HG02943 (cell line): ENCODE data around the gene H2AZ1.
"Not testable (repeated sequence)": the region's sequence is repeated elsewhere in the genome, so short reads cannot be mapped to it uniquely, and the experiment has no call there.

Source experiments
- ATAC-seq: cut with Tn5 transposase; IDR thresholded peaks from one replicate; pipeline ENCODE4 v1.9.1; 2021; ENCODE audit warnings: mild to moderate bottlenecking, low read depth, moderate library complexity; ENCODE audit not compliant: unreplicated experiment

H2AZ1 gene

DNA sequence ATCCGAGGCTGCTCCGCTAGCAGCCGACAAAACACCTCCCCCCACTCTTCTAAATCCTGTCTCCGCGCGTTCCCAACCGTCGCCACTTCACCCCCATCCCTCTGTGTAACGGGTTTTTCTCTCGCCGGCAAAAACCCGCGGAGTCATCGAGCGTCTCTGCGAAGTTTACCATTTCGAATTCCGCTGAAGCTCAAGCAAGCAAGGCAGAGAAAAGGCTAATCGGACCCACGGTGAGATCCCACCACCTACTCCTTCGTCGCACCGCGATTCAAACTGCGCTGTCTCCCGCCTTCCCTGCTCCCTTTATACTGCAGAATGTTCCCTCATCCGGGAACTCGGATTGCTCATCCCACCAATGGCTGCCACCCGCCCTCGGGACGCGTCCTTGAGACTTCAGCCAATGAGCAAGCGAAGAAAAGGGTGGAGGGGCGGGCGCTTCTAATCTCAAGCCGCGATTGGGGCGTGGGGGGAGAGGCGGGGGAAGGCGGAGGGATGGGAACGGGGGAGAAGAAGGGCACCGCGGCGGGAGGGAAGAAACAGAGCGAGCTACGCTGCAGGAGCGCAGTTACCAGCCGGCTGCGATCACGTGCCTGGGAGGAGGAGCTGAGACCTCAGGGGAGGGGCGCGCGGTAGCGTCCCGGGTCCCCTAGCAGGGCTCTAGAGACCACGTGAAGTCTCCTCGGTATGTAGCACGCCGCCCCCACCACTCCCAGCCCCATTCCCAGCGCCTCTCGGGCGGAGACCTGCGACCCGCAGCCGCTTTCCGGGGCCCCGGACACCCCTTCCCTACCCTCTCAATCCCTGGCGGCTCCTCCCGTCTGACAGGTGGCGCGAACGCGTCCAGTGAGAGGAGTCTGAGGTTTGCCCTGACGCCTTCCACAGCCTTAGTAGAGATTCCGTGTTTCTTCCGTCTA lies at the start of gene H2AZ1:
TSS of gene H2AZ1 (minus strand) at position 277 of the 914 bp plus-strand sequence. CDS start at position 172, 105 bp downstream.
- ATAC-seq = peak; percentile 62

DNA sequence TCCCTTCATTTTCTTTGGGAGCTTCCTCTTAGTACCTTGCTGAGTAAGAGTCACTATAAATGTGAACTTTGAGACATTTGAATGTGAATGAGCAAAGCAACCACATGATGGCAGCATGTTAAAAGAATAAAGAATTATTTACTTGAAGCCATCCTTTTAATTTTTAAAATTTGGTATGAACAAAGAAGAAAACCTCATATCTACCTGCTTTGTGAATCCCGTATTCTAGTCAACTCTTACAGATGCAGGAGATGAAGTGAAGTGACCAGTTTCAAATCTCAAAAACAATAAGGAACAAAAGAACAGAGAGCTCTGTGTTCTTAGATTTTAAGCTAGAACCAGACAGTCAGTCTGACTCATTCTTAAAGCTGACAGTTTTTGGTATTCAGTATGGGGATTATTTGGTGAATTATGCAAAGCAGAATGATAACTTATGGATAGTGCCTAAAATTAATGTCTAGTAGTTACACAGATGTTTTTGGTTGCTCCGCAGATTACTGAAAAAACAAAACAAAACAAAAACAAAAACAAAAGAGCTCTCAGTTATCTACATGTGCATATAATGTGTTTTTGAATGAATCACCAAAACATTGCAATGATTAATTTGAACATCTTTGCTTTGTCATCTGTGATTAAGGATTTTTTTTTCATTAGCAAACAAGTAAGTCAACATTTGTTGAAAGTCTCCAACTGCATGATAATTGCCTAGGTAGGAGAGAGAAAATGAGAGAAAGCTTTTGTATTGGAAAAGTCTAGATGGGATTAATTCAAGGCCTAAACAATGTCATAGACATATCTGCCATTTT lies 48.2 kb upstream of the H2AZ1 start:
- no peak for ATAC-seq

DNA sequence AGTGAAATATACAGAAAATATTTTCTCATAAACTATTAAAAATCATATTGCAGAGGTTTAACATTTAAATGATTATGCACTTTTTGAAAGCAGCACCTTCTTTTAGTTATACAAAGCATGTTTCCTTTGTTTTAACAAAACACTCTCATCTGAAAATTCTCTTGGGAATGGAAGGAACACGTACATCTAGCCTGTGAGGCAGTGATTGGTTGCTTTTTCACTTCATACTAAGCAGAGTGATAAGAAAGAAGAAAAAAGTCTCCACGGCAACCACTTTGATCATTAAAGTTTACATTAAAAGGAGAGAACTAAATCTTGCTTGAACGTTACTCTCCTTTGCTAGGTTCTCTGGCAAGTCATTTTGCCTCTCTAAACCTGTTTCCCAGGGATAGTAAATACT lies 41.7 kb upstream of the H2AZ1 start:
- ATAC-seq = no peak

DNA sequence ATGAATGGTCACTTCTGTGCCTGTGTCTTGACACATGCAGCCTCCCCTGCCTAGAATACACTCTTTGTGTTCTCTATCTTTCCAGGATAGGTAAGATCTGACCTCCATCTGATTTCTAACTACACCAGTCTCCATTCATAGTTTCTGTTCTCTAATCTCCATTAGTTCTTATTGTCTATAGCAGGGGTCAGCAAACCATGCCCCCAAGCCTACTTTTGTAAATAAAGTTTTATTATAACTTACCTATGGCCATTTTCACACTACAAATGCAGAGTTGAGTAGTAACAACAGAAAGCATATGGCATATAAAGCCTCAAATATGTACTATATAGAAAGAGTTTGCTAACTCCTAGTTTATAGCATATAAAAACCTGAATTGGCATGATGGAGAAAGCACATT lies 37.6 kb upstream of the H2AZ1 start:
- ATAC-seq = no peak

DNA sequence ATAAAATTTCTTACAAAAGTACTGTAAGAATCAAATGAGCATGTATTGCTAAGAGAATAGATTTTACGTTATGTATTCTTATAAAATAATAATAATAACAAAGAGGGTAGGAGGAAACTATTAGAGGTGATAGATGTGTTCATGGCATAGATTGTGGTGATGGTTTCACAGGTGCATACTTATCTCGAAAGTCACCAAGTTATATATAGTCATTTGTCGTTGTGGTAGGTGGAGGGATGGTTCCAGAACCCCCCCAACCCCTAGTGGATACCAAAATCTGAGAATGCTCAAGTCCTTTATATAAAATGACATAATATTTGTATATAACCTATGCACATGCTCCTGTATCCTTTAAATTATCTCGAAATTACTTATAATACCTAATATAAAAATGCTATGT lies 36.7 kb upstream of the H2AZ1 start:
- no peak for ATAC-seq

DNA sequence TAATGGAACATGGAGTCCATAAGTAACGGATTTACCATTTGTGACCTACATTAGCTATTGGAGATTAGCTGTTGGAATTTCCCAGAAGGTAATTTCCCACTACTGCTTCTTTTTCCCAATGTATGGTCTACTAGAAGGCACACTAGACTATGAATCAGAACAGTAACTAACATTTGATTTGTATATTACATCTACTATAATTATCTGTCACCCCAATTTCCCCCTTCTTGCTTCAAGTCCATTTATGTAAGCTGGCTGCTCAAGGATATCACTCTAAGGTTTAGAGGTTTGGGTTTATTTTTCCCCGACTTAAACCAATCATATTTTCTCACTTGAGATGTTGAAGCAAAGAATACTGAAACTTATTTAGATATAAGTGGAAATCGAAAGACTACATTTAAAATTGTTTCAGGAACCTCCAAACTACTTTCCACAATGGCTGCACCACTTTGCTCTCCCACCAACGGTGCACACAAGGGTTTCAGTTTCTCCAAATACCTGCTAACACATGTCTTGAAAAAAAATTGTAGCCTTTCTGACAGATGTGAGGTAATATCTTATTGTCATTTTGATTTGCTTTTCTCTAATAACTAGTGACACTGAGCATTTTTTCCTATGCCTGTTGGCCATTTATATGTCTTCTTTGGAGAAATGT lies 33.3 kb upstream of the H2AZ1 start:
- no peak for ATAC-seq

DNA sequence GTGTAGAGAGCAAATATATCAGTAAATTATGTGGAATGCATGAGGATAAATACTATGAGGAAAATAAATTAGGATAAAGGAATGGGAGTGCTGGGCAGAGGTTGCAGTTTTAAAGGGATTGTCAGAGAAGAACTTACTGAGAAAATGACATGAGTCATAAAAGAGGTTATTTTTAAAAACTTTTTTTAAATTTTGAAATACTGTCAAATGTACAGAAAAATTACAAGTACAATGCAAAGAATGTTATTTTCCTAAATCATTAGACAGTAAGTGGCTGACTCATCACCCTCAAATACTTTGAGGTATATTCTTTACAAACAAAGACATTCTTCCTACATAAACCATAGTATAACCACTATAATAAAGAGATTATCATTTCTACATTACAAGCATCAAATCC lies 29.8 kb upstream of the H2AZ1 start:
- no peak for ATAC-seq

DNA sequence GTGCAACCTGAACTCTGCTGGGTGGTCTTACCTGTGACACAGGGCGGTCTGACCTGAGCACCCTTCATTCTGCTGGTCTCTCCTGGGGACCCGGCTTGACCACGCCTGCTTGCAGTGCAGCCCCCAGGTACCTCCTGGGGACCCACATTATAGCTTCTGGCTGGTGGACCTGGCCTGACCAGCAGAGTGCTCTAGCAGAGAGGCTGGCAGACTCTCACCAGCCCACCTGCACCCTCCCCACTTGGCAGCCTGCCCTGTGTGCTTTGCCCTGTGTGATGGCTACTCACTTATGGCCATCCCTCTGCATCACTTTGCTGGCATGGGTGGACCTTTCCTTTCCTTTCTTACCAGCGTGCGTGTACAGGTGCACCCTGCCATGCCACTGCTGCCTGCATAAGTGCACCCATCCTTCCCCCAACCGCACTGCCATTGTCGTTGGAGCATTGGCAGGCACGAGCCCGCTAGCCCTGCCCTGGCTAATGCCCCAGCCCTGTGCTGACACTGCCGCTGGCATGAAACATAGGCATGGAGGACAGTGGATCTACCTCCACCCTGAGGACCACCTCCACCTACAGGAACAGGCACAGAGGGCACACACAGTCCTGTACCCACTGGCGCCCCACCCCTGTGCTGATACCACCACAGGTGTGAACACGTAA lies 21.5 kb upstream of the H2AZ1 start:
- ATAC-seq = no peak

DNA sequence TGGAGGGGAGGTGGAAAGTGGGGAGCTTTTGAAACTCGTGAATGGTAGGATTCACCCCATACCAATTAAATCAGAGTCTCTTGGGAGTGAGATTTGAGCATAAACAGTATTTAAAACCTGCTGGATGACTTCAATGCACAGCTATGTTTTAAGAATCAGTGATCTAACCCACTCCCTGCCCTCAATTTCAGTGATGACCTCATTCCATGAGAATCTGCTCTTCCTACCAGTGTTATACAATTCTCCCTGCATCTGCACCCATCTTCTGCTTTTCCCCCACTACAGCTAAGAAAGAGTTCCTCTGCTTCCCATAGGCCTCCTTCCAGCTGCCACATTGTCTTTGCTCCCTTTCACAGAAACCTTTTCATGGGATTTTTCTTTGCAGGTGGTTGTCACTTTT lies 18.3 kb upstream of the H2AZ1 start:
- no peak for ATAC-seq

DNA sequence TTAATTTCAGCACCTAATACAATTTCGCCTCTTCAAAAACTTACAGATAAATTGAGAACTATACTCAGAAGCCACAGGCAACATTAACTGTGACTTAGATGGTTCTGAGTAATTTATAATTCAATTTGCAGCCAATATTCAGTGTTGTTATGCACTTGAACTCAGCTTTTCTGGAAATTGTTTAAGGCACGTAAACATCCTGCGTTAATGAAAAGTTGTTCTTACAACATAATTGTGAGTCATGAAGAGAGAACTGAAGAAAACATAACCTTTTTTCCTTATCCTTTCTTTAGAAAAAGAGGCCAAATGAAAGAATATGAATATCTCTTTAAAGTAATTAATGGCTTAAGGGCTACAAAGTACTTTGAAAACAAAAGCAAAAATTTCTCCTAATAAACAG lies 16.6 kb upstream of the H2AZ1 start:
- ATAC-seq = no peak

DNA sequence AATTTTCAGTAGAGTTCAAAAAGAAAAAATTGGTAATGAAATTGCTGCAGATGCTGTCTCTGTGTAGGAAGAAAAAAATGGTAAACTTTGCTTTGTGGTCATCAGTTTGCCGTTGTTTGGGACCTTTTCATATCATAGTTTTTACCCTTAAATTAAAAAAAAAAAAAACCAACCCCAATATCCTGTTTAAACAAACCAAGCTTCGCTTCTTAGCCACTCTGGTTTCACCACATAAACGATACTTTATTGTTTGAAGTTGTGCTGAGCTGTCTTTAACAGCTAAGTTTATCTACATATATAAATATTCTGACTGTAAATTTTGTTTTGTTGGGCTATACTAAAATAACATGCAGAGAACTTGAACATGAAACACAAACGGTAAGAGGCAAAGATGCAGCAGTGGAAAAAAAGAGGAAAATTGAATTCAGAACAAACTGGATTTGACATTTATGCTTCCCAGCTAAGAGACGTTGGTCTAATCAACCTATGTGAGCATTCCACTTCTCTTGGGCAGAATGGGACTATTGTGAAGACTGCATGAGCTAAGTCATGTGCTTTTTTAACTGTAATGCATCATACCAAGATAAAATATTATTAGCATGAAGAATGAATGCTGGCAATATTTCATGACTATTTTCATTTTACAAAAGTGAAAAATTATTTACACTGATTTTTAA lies 15.7 kb upstream of the H2AZ1 start:
- ATAC-seq = no peak

DNA sequence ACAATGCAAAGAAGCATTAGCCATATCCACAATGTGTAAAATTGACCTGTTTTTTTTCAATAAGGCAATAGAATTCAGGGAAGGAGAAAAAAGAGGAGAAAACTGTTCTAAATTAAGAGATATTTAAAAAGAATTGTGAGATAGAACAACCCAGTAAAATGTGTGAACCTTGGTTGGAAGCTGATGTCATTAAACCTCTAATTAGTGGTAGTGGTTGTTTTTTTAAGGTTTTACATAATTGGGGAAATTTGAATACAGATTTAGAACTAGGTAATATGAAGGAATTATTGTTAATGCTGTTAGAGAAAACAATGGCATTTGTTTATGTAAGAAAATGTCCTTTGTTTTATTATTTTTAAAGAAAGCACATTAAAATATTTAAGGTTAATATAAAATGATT lies 15.1 kb upstream of the H2AZ1 start:
- no peak for ATAC-seq

DNA sequence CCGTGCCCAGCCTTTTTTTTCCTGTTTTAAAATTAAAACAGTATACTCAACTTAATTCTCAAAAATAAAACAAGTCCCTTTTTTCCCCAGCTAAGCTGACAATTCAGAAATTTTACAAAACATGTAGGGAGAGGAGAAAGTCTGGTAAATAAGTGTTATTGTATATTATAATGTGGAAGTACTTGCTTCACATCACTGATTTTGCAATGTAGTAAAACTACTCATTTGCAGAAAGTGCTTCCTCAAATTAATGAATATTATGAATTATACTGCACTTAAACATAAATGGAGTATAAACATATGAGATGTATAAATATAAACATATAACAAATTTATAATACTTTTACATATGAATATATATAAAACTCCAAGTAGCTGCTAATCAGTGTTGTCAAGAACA lies 11.6 kb upstream of the H2AZ1 start:
- no peak for ATAC-seq

DNA sequence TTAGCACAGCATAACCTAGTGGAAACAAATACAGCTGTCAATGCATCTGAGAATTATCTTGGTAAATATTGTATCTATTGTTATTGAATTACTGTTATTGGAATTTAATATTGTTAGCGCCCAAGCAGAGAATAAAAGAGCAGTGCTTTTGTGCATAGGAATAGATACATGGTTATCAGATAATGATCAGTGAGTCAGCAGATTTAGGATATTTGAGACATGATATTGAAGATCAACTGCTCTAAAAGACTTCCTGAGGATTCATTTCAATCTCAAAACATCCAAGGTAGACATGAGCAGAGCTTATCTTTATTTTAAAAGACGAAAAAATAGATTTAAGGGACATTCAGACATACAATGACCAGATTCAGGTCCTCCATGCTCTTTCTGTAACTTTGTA lies 10.6 kb upstream of the H2AZ1 start:
- no peak for ATAC-seq

DNA sequence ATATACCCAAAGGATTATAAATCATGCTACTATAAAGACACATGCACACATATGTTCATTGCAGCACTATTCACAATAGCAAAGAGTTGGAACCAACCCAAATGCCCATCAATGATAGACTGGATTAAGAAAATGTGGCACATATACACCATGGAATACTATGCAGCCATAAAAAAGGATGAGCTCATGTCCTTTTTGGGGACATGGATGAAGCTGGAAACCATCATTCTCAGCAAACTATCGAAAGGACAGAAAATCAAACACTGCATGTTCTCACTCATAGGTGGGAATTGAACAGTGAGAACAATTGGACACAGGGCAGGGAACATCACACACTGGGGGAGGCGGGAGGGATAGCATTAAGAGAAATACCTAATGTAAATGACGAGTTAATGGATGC lies 8.1 kb upstream of the H2AZ1 start:
- not testable (repeated sequence) for ATAC-seq

DNA sequence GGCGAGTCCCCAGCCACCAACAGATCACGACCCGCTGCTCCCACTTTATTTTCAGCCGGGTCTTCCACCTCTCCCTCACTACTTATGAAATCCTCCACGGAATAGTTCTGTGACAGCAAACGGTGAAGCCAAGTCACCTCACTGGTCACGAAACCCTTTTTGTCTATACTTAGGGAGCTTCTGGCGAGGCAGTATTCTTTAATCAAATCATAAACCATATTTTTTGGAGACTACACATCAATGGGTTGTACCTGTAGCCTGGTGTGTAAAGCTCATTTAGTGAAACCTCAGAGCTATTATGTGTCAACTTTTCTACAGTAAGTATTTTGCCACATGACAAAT lies 809 bp upstream of the H2AZ1 start:
- no peak for ATAC-seq

DNA sequence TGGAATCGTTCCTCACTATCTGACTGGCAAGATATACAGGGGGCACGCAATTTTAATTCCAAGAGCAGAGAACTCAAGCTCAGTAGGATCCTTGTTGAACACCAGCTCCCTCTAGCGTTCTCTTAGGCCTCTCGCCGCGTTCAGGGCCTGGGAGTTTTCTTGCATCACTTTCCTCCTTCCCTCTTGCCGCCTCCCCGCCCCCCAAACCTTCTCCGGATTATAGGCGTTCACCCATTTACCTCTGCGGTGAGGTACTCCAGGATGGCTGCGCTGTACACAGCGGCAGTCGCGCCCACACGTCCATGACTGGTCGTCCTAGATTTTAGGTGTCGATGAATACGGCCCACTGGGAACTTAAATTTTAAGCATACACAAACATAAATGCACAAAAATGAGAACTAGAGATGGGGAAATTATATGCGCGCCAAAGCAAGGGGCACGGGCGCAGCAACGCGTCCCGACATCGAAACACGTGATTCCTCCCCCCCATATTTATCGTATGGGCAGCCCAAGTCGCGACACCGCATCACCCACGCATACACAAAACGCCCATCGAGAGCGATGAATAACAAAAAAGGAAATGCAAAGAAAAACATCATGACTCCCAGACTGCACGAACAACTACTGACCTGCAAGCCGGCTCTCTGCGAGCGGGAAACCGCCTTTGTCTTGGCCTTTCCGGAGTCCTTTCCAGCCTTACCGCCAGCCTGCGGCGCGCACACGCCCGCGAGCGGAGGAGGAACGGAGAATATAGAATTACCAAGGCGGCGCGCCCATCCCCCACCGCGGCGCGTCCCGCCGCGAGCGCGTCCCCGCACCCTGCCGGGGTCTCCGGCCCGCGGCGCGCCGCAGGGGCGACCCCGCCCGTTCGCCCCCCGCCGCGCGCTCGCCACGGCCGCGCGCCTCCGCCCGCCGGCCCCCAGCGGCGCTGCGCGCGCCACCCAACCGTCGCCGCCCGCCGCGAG lies 759 bp downstream of the H2AZ1 start:
- ATAC-seq = peak; percentile 28

DNA sequence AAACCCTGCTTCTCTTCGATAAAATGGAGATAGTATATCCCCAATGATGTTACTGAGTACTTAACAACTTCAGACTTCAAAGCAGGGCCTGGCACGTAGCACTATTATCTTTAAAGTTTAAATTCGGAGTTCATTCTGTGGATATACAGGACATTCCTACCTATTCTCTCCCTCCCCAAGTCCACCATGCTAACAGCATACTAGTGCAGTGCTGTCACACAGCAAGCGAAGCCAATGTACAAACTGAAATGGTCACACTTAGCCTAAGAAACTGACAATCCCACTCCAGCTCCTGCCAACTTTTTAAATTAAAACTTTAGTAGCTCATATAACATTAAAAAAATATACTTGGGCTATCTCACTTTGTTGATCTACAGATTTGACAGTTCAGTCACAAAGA lies 2.5 kb downstream of the H2AZ1 start:
- no peak for ATAC-seq

DNA sequence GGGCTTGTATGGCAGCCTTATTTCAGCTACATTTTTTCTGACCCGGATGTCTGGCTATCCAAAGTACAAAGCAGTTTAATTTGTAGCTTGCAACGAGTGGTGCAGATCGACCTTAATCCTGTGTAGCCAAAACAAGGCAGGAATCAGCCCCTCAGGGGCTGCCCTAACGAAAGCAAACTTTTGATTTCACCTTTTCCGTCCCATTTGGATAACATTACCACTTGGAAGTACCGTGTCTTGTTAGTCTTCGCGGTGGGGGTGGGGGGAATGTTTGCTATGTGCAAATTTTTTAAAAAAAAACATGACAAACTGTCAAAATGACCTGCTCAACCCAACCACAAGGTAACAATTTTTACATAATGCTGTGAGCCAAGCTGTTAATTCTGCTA lies 2.9 kb downstream of the H2AZ1 start:
- no peak for ATAC-seq
